ENCODE data around the gene HSDL2.

DNA sequence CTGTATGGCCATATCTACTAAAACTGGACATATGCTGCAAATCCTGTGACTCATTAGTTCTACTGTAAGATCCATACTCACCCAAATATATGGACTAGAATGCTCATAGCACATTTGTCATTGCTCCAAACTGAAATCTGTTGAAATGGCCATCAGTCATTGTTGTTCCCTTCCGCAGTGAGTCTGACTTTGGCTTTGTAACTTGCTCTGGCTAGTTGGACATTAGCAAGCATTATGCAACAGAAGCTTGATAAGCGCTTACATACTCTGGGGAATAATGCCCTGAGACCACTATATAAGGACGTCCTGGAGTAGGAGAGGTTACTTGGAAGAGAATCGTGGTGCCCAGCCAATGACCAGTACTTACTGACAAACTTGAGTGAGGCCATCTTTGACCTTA lies 115.7 kb downstream of the HSDL2 start:
- TF ChIP-seq, protein P1, sequence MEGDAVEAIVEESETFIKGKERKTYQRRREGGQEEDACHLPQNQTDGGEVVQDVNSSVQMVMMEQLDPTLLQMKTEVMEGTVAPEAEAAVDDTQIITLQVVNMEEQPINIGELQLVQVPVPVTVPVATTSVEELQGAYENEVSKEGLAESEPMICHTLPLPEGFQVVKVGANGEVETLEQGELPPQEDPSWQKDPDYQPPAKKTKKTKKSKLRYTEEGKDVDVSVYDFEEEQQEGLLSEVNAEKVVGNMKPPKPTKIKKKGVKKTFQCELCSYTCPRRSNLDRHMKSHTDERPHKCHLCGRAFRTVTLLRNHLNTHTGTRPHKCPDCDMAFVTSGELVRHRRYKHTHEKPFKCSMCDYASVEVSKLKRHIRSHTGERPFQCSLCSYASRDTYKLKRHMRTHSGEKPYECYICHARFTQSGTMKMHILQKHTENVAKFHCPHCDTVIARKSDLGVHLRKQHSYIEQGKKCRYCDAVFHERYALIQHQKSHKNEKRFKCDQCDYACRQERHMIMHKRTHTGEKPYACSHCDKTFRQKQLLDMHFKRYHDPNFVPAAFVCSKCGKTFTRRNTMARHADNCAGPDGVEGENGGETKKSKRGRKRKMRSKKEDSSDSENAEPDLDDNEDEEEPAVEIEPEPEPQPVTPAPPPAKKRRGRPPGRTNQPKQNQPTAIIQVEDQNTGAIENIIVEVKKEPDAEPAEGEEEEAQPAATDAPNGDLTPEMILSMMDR (conservative IDR thresholded peaks at IDR 0.05; ENCODE audit: low read depth, low read length), result no peak
- TF ChIP-seq EZH2 (IDR thresholded peaks at IDR 0.05; ENCODE audit: low read length, unreplicated experiment) (no peak), EZH2phosphoT487 (IDR thresholded peaks at IDR 0.05; ENCODE audit: borderline replicate concordance, low read length) (no peak)

All from PC-3 (cell line).